DMS114 treated with DMSO at 0.1 percent for 48 hours (cell line): Measurements from ENCODE around the gene BMPR1B.
"Not testable (repeated sequence)": the region's sequence is repeated elsewhere in the genome, so short reads cannot be mapped to it uniquely, and the experiment has no call there.

ENCODE experiments used
- DNase-seq: peaks from one replicate; lab custom pipeline; 2025; ENCODE audit not compliant: unreplicated experiment; lab: John Stamatoyannopoulos, UW

BMPR1B gene

DNA sequence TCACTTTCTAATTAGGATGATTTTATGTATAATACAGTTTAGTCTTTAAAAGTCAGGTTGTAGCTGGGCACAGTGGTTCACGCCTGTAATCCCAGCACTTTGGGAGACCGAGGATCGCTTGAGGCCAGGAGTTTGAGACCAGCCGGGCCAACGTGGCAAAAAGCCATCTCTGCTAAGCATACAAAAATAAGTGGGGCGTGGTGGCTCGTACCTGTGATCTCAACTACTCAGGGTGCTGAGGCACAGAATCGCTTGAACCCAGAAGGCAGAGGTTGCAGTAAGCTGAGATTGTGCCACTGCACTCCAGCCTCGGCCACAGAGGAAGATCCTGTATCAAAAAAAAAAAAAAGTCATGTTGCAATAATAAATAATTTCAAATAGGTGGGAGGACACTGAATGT, 364.2 kb downstream of the BMPR1B start:
- DNase-seq, result no peak

DNA sequence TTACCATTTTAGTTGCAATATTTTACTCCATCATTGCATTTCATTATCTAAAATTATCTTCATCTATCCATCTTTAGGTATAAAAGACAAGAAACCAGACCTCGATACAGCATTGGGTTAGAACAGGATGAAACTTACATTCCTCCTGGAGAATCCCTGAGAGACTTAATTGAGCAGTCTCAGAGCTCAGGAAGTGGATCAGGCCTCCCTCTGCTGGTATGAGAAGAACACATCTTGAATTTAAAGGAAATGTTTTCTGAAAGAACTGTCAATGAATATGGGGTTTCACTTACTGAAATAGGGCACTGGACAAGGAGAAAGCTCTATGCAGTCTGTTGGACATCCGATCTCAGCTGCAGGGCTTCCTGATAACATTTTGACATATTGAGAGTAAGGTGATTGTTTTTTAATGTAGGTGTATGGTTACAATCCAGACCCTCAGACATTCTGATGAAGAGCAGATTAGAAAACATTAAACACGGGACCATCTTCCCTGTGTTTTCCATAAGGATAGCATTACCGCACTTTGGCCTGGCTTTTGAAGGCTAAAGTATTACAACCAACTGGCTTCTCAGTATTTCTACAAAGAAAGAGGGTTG, 367.2 kb downstream of the BMPR1B start:
- peak; percentile 20 for DNase-seq

DNA sequence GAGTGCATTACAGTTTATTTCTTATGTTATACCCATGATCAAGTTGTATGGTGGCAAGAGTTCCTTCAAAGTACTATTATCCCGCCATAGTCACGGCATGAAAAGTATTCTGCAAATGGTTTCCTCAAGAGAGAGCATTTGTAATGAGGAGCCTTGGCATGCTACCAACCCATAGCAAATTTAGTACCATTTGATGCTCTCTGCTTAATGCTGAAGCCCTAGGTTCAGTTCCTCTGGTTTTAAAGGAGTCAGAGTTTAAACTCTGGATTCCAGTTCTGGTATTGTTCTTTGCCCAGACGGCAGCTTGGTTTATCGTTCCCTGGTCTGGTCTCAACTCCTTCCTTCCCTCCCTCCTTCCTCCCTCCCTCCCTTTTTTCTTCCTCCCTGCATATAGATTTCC, 371.3 kb downstream of the BMPR1B start:
- DNase-seq, result no peak

DNA sequence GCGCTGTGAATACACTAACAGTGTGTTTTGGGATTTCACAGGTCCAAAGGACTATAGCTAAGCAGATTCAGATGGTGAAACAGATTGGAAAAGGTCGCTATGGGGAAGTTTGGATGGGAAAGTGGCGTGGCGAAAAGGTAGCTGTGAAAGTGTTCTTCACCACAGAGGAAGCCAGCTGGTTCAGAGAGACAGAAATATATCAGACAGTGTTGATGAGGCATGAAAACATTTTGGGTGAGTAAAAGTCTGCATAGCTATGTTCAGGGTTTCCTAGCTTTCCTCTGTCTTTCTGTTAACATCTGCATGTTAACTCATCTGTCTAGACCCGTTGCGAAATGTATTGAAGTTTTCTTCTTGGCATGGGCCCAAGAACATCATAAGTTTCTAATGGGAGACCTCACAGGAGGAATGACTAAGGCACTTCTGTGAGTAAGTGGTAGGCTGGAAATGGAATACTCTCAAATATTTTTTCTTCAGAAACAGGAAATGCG, 372.1 kb downstream of the BMPR1B start:
- no peak for DNase-seq

DNA sequence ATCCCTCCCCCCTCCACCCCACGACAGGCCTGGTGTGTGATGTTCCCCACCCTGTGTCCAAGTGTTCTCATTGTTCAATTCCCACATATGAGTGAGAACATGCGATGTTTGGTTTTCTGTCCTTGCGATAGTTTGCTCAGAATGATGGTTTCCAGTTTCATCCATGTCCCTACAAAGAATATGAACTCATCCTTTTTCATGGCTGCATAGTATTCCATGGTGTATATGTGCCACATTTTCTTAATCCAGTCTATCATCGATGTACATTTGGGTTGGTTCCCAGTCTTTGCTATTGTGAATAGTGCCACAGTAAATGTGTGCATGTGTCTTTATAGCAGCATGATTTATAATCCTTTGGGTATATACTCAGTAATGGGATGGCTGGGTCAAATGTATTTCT, 376.3 kb downstream of the BMPR1B start:
- not testable (repeated sequence) for DNase-seq

DNA sequence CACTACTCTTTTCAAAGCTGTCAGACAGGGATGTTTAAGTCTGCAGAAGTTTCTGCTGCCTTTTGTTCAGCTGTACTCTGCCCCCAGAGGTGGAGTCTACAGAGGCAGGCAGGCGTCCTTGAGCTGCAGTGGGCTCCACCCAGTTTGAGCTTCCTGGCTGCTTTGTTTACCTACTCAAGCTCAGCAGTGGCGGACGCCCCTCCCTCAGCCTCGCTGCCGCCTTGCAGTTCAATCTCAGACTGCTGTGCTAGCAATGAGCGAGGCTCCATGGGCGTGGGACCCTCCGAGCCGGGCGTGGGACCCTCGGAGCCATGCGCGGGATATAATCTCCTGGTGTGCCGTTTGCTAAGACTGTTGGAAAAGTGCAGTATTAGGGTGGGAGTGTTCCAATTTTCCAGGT, 381.7 kb downstream of the BMPR1B start:
- DNase-seq, result not testable (repeated sequence)

DNA sequence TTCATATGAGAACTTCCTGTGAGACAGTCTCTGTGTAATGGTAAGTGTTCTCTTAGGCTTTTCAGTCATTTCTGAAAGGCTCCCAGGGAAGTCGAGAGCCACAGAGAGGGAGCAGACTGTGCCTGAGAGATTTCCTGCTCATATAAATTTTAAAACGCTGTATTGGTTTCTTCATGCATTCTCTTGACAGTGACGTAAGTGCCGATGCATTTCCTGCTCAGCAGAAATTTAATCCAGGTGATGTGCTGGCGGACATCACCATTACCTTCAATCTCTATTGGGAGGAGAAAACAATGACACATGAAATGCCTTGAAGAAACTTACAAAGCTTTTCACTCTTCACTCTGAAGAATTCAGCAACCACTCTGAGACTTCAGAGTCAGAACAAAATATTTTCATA, 383.6 kb downstream of the BMPR1B start:
- DNase-seq, result no peak

DNA sequence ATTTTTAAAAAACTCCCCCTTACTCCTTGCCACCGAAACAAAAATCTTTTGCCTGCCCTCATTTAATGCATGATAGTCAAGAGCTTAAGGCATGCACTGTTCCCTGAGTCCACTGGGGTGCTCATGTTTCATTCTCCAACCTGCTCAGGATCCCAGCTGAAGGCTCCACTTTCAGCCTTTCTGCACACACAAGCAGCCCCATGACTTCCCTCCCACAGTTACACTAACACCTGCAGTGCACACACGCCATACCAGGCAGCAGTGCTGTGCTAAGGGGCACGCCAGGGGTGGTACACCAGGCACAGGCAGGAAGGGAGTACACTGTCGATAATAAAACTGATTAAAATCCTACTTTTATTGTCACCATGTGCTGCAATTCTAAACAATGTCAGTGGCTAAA, 385.2 kb downstream of the BMPR1B start:
- no peak for DNase-seq

DNA sequence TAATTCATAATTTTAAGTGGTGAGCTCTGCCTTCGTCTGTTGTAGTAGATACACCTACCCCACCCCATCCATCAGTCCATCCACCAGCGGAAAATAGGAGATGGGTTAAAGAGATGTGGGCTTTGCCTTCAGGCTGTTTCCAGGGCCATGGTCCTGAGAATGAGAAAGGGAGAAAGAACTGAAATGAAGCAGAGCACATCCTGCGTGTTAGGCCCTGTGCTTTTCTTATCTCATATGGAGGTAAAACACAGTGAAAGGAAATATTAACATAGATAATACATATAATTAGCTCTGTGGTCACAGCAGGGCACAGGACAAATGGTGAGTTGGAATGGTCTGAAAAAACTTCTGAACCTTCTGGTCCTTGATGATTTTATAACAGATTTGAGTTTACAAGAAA, 393.5 kb downstream of the BMPR1B start:
- DNase-seq, result no peak

DNA sequence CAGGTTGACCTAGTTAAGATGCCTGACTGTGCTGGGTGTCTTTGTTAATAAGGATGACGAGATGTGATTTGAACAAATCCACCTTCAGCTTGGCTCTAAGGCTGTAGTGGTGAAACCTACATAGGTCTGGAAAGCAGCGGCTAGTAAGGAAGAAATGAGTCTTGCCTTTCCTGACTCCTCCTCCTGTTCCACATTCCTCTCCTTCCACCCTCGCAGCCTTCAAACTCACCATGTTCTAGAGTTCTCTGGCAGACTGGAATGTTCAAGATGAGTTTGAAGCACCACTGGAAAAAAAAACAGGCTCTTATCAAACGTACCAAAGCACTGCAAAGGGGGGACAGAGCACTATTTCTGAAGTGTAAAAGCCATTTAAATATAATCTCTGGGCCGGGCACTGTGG, 395.4 kb downstream of the BMPR1B start:
- no peak for DNase-seq

DNA sequence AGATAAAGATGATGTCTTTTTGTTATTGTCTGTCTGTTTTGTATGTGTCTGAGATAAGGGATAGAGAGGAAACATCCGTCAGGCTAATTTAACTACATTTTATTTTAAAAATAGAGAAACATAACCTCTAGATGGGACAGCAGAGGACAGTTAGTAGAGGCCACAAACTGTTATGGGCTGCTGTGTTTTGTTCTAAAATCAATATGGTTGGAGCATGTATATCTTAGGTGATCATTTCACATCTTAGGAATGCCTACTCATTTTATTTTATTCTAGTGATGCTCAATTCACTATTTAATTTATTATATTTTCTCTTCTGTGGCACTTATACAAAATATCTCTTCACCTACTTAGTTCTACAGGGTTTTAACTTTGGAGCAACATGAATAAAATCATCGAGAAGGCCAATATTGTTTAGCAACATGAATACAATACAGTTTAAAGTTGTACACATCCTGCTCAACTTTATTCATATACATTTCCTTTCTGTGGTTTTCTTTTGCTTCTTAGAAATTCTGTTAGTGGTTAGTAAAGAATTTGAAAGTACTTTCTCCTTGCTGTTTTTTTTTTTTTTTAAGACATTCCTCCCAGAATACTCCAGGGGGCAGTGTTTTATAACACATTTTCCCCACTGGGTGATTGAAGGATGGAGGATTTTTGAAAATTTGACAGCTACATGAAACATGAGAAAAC, 398.1 kb downstream of the BMPR1B start:
- no peak for DNase-seq

DNA sequence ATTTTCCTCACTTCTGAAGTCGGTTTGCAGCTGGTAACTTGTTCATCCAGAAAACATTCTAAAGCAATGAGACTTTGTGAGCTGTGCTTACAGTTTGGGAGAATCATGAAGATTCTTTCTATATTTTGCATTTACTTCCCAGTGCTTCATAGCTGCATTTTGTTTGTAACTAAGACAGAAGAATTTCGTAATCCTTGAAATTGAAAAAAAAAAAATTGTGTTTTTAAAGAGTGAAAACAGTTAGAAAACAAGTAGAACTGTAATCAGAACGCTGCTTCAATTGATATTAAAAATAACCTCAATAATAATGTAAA, 398.7 kb downstream of the BMPR1B start:
- no peak for DNase-seq

DNA sequence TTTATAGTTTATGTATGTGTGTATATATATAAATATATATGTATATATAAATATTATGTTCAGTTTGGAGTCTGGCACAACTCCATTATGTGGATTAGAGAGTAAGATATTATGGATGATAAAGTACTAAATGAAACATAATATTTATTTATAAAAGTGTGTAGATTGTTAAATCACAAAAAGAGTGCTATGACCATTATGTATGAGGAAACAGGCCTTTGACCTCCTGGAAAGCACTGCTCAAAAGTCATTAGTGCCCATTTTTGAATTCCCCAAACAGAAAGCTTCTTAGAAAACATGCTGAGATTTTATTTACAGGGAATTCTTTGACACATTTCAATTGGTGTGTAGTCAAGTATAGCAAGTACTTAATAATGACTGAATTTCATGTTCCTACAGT, 399.8 kb downstream of the BMPR1B start:
- no peak for DNase-seq

DNA sequence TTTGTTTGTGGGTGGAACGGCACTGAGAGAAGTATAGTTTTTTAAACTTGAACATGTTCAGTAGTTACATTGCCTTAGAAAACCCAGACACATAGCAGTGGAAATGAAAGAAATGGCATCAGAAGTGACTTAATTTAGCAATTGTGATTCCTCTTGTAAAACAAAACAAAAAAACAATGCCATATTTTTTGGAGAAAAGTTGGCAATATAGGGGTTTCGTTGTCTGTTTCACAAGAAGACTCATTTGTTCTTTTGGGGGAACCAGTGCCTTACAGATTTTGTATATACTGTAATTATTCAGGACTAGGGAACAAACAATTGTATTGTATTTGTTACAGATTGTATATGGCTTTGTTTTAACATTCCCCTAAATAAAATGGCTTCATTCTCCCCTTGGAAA, 400.3 kb downstream of the BMPR1B start:
- no peak for DNase-seq

DNA sequence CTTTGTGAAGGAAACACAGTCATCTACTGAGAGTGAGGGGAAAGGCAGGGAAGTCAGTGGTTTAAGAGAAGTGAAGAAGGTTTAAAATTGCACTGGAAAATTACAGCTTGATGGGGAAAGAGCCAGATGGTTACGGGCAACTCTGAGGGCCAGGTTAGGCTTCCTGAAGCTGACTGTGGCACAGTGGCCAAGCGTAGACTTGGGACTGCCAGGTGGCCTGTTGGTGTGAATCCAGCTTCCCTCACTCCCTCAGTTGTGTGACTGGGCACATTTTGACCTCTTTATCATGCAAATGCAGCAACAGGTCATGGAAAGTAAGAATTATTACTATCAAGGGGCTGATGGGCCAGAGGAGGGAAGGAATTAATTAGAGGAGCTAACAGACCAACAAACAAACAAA, 400.9 kb downstream of the BMPR1B start:
- no peak for DNase-seq

DNA sequence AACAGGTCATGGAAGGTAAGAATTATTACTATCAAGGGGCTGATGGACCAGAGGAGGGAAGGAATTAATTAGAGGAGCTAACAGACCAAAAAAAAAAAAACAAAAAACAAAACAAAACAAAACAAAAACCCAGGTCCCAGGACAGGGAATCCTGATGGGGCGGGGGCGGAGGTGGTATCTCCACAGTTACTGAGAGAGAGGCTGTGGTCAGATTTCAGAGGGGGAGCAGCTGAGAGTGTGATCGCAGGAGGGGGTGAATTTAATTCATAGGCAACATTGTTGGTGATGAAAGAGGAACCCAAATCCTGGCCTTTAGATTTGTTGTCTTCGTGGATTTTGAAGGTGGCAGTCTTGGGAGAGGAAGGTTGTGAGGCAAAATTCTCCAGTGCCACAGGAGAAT, 401.6 kb downstream of the BMPR1B start:
- DNase-seq, result no peak

DNA sequence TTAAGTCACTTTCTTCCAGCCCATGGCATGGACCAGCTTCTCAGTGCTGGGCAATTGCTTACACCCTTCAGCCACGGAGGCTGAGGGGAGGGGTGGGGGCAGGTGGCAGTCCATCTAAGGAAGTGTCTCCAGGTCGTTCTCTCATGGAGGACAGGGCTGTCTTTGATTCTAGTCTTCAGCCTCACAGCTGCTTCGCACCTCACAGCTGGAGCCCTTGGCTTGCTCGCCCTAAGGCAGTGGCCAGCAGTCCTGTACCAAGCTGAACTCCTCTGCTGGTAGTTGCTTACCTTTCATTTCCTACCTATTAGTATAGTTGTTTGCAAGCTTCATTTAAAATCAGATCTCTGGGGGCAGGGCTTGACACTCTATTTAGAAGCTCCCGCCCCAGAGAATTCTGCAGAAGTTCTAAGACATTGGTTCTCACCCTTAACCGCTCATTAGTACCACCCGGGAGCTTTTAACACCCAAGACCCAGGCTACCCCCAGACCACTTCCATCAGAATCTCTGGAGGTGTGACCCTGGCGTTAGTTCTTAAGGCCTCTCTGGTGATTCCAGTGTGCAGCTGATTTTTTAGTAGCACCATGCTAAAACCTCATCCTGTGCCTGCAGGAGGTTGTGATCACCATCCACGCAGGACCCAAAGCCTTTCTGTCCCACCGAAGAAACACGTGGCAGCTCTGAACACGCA, 404.2 kb downstream of the BMPR1B start:
- DNase-seq, result no peak

DNA sequence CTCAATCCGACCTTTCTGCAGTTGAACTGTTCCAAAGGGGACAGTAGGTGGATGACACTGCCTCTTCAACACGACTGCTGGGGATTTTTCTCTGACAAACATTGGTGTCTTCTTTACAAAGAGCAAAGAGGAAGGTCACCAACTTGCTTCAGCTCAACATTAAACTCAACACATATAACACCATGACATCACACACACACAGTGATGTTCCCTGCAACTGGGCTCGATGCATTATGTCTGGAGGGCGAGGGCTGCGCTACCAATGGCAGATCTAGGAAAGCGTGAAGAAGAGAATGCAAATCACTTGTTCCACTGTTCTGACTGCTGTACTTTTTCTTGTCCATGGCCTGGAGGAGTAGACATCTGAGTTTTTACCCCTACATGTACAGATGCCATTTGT, 405.1 kb downstream of the BMPR1B start:
- DNase-seq, result no peak

DNA sequence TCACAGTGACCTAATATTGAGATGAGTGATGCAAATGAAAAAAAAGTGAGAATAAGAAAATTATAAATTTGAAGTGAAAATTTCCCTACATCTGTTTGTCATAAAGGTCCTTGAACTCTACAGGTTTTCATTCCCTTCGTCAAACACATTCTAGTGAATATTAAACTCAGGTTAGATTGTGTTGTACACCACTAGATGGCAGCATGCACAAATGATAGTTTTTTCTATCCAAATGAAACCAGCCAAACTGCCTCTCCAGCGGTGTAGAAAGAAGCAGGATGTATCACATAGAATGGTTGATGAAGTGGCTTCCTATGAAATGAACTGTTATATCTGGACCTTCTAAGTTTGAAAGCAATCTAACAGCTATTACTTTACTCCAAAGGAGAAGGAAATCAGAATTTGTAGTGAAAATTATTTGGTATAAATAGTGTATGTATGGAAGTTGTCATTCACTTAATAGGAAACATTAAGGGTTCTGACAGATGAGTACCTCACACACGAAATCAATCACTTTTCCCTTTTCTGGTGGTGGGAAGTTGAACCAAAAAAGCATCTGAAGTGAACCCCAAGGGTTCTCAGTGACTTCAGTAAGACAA, 408.3 kb downstream of the BMPR1B start:
- peak; percentile 1 for DNase-seq

DNA sequence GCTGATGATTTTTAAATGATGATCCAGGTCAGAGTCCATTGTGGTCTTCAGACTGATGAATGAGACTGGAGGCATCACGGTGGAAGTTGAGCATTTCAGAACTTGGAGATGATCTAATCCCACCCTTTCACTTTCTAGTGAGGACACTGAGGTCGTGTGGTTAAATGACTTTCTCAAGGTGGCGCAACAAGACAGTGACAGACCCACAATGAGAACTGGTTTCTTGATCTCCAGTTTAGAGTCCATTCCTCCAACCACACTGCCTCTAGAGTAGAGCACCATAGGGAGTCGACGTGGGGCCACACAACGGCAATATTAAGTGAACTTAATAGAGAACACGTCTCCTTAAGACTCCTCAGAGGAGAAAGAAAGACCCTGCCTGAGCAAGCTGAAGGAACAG, 410.1 kb downstream of the BMPR1B start:
- DNase-seq, result no peak

DNA sequence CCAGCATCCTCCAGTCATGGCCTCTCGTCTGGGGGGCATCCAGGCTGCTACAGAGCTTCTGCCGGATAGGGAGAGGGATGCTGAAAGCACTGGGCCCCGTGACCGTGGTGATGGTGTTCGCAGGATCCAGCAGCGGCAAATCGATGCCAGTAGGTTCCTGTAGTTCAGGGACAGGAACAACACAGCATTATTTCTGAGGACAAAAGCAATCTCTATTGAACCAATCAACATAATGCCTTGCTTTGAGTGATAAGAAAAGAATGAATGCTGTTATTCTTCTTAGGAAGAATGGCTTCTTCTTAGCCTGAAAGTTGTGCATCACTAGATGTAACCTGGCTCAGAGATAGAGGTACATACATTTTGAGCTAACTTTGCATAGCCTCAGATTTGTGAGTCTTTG, 412.4 kb downstream of the BMPR1B start:
- DNase-seq, result no peak

DNA sequence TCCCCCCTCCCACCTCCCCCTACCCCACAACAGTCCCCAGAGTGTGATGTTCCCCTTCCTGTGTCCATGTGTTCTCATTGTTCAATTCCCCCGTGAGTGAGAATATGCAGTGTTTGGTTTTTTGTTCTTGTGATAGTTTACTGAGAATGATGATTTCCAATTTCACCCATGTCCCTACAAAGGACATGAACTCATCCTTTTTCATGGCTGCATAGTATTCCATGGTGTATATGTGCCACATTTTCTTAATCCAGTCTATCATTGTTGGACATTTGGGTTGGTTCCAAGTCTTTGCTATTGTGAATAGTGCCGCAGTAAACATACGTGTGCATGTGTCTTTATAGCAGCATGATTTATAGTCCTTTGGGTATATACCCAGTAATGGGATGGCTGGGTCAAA, 413.6 kb downstream of the BMPR1B start:
- not testable (repeated sequence) for DNase-seq
